Testis (tissue), 3 donors: ENCODE results near the gene SDHA. TPM values are rescaled to one million over a fixed set of nuclear protein-coding genes. Genes with fewer than 3 reads are reported as not detected.

Experiments used
- DNase-seq: peaks from one replicate; pipeline ENCODE4 v3.0.0-alpha.2; 2019
- H3K27ac ChIP-seq, 2 donors: fragments of 200-600 bp; sonication (generic); one replicate each; pipeline ENCODE4 v1.5.1; 2019
- H3K27me3 ChIP-seq: fragments of 200-600 bp; sonication (generic); one replicate; pipeline ENCODE4 v1.5.1; 2019
- H3K36me3 ChIP-seq: fragments of 200-600 bp; sonication (generic); one replicate; pipeline ENCODE4 v1.5.1; 2017; ENCODE audit warnings: low read depth; ENCODE audit errors: missing control alignments
- H3K4me1 ChIP-seq: fragments of 200-600 bp; sonication (generic); one replicate; pipeline ENCODE4 v1.5.1; 2019
- H3K4me3 ChIP-seq, 2 donors: fragments of 200-600 bp; sonication (generic); one replicate each; pipeline ENCODE4 v1.5.1; 2017 to 2019
- H3K9me3 ChIP-seq: fragments of 200-600 bp; sonication (generic); one replicate; pipeline ENCODE4 v1.5.1; 2017
- POLR2A ChIP-seq: fragments of 450-650 bp; IDR thresholded peaks from one replicate; pipeline ENCODE4 v1.6.1; 2017; ENCODE audit warnings: antibody characterized with exemption, mild to moderate bottlenecking, moderate library complexity
- WGBS, 2 donors: methylation state at CpG; one replicate each; pipeline ENCODE4 v1.1.5; 2018; 5-methylcytosine and 5-hydroxymethylcytosine counted together
- intact Hi-C: fragments of 100-400 bp; cut with DNase I; formaldehyde crosslinking; loops from one replicate; pipeline ENCODE4 v1.15.1; 2023; ENCODE audit warnings: low total_unique reads
- polyA plus RNA-seq: library from polyadenylated mRNA; stranded (reverse); fragments of 350-450 nt; fragmentation: Illumina TruSeq; extraction: RNeasy Lipid Tissue Mini Kit (QIAGEN cat#74804); gene quantifications from one replicate; pipeline ENCODE4 v1.2.3, GENCODE V29; 2014; ENCODE audit warnings: low read depth, low replicate concordance; ENCODE audit not compliant: insufficient read depth
- total RNA-seq, 2 donors: library from RNA; depleted of rRNA; stranded (reverse); fragments of >200 nt; gene quantifications; one replicate each; pipeline ENCODE4 v1.2.3, GENCODE V29; 2016
- TF ChIP-seq, protein P1 (sequence below), 3 experiments: fragments of 450-650 bp in 2 of 3; fragments of 200-600 bp in 1 of 3; sonication (generic) in 1 of 3; IDR thresholded peaks; one replicate each; pipeline ENCODE4 v1.5.1; 2016 to 2019; ENCODE audit warnings: antibody characterized with exemption in 3 of 3, mild to moderate bottlenecking in 2 of 3, moderate library complexity in 1 of 3

The SDHA gene
- total and polyA plus RNA-seq, 3 donors from 2014 or later, result 96.9 to 195 (median 107) TPM

DNA sequence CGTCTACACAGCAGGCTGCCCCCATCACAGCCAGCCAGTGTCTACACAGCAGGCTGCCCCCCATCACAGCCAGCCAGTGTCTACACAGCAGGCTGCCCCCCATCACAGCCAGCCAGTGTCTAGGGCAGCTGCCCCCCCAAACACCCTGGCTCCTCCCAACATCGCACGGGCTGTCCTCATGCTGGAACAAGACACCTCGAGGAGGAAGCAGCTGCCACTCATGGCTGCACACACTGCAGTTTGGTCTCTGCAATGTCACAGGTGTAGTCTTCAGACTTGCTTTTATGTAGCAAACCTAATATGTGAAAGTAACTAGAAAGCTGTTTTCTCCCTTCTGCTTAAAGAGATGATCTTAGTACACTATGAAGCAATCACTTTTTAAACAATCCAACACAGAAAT lies 17.1 kb upstream of the SDHA start:
- no peak overlapping the region for H3K4me3 ChIP-seq
- H3K36me3 ChIP-seq, result no peaks in the 10 kb centered on the region
- no peaks in the 10 kb centered on the region for H3K9me3 ChIP-seq
- H3K27me3 ChIP-seq, result no peaks in the 10 kb centered on the region
- no peak overlapping the region for H3K27ac ChIP-seq
- intact Hi-C loops, result no loop called here
- 78 to 84% methylated on average over 2 to 4 of the region's 4 CpGs for WGBS, 2 donors
- H3K4me1 ChIP-seq, result peaks cover under 1% of the 10 kb centered on the region
- TF ChIP-seq POLR2A, result no peak
- DNase-seq, result no peak

DNA sequence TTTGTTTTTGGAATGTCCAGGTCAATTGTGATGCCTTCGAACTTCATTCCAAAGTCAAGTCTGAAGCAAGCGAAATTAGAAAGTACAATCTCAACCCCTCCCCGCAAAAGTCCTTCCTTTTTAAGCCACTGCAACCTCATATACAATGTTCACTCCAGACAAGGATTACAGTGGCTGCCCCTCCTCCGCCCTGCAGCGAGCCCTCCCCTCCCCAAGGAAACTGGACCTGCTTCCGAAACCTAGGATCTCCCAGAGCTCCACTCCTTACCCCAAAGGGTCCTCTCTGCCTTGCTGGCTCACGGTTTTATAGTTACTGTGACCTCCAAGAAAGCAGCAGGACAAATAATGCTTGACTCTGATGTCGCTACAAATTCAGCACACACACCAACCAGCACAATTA lies 16.4 kb upstream of the SDHA start:
- intact Hi-C loops, result no loop called here
- Histone ChIP-seq H3K27ac (no peak overlapping the region), H3K4me3 (no peak overlapping the region), H3K9me3 (no peaks in the 10 kb centered on the region), H3K27me3 (no peaks in the 10 kb centered on the region), H3K36me3 (no peaks in the 10 kb centered on the region), H3K4me1 (peaks cover 4% of the 10 kb centered on the region)
- 92 to 94% methylated on average over 8 of the region's 8 CpGs for WGBS, 2 donors
- no peak for DNase-seq
- TF ChIP-seq, protein P1, sequence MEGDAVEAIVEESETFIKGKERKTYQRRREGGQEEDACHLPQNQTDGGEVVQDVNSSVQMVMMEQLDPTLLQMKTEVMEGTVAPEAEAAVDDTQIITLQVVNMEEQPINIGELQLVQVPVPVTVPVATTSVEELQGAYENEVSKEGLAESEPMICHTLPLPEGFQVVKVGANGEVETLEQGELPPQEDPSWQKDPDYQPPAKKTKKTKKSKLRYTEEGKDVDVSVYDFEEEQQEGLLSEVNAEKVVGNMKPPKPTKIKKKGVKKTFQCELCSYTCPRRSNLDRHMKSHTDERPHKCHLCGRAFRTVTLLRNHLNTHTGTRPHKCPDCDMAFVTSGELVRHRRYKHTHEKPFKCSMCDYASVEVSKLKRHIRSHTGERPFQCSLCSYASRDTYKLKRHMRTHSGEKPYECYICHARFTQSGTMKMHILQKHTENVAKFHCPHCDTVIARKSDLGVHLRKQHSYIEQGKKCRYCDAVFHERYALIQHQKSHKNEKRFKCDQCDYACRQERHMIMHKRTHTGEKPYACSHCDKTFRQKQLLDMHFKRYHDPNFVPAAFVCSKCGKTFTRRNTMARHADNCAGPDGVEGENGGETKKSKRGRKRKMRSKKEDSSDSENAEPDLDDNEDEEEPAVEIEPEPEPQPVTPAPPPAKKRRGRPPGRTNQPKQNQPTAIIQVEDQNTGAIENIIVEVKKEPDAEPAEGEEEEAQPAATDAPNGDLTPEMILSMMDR (IDR thresholded peaks at IDR 0.05), result no peak
- no peak for TF ChIP-seq POLR2A

DNA sequence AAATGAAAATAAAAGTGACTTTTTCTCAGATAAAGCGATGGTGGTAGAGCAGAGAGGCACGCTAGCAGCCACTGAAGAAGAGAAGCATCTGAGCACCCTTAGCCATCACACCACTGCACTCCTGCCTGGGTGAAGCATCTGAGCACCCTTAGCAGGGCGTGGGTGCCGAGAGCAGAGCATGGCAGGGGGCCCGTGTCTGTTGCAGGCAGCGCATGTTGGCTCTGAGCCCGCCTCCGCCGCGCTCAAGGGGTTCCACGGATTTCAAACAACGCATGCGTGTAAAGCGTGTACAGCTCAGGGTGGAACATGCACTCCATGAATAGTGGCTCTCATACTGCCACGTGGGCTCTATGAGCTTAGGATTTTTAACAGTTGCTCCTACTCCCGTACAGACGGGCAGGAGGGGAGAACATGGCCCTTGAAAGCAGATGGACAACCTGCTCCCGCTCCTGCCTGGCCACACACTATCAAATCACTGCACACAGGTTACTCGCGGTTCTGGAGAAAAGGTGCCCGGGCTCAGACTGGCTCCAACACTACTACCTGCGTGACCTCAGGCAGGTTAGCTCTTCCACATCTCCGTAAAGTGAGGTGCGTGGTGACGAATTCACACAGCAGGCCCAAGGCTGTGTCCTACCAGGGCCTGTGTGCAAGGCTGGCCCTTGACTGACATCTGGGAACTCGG lies 14.7 kb upstream of the SDHA start:
- DNase-seq, result no peak
- Histone ChIP-seq H3K27ac (no peak overlapping the region), H3K36me3 (no peaks in the 10 kb centered on the region), H3K27me3 (no peaks in the 10 kb centered on the region), H3K4me3 (no peak overlapping the region), H3K4me1 (peaks cover 11% of the 10 kb centered on the region), H3K9me3 (no peaks in the 10 kb centered on the region)
- no peak for TF ChIP-seq POLR2A
- TF ChIP-seq, protein P1 (IDR thresholded peaks at IDR 0.05), result no peak
- intact Hi-C loops, result no loop called here
- 92 to 96% methylated on average over 23 to 26 of the region's 26 CpGs for WGBS, 2 donors

DNA sequence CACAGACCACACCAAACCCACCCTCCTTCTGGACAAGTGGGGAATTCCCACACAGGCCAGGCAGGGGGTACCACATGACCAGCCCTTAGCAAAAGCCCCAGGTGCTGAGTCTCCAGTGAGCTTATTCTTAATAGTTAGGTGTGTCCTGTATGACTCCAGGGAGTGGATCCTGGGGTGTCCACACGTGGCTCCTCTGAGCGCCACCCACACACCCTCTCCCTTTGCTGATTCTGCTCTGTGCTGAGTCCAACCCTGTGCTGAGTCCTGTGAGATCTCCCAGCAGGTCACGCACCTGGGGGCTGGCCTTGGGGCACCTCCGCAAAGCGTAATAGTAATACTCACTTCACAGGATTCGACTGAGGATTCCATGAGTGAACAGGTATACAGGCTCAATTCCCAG lies 14.1 kb upstream of the SDHA start:
- no peaks in the 10 kb centered on the region for H3K36me3 ChIP-seq
- no peaks in the 10 kb centered on the region for H3K27me3 ChIP-seq
- TF ChIP-seq, protein P1 (IDR thresholded peaks at IDR 0.05), result no peak
- TF ChIP-seq POLR2A, result no peak
- no peak for DNase-seq
- peaks cover 11% of the 10 kb centered on the region for H3K4me1 ChIP-seq
- no peak overlapping the region for H3K27ac ChIP-seq
- intact Hi-C loops, result no loop called here
- no peak overlapping the region for H3K4me3 ChIP-seq
- WGBS, 2 donors, result 92 to 100% methylated on average over 5 to 6 of the region's 6 CpGs
- H3K9me3 ChIP-seq, result no peaks in the 10 kb centered on the region

DNA sequence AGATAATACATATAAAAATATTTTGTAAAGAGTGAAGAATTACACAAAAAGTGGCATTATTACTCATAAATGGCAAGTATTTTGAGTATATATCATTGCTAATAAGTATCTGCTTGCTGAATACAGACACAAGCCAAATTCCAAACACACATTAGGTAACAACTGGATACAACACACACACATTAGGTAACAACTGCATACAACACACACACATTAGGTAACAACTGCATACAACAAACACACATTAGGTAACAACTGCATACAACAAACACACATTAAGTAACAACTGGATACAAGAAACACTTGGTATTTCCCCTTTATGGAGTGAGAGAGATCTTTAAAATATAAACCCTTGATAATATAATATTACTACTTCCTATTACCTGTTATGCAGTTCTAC lies 13.7 kb upstream of the SDHA start:
- Histone ChIP-seq H3K36me3 (no peaks in the 10 kb centered on the region), H3K27ac (no peak overlapping the region)
- intact Hi-C loops, result no loop called here

More for the DNA sequence above, 13.7 kb upstream of the SDHA start:
- Histone ChIP-seq H3K4me3 (no peak overlapping the region), H3K9me3 (no peaks in the 10 kb centered on the region), H3K27me3 (no peaks in the 10 kb centered on the region), H3K4me1 (peaks cover 11% of the 10 kb centered on the region)
- DNase-seq, result no peak
- TF ChIP-seq, protein P1 (IDR thresholded peaks at IDR 0.05), result no peak
- TF ChIP-seq POLR2A, result no peak
